SK-N-SH treated with all-trans-retinoic acid at 6 μM for 48 hours (cell line): Measurements from ENCODE around the gene CEP57L1.

ENCODE experiments used
- ARNTL ChIP-seq: fragments of 450-650 bp; formaldehyde crosslinking; IDR thresholded peaks from 2 replicates; pipeline ENCODE4 v1.5.0; 2020; ENCODE audit warnings: low read depth, mild to moderate bottlenecking, moderate library complexity, borderline replicate concordance
- BACH2 ChIP-seq: fragments of 250-450 bp; sonication (Bioruptor Pico); IDR thresholded peaks from 2 replicates; pipeline ENCODE4 v1.9.0; 2021; ENCODE audit warnings: mild to moderate bottlenecking, borderline replicate concordance
- CSRNP3 ChIP-seq: fragments of 250-450 bp; sonication (Bioruptor Pico); IDR thresholded peaks from 2 replicates; pipeline ENCODE4 v1.5.1; 2021; ENCODE audit warnings: mild to moderate bottlenecking, moderate library complexity
- ISL1 ChIP-seq: fragments of 250-450 bp; sonication (Bioruptor Pico); IDR thresholded peaks from 2 replicates; pipeline ENCODE4 v2.1.2; 2022; ENCODE audit warnings: mild to moderate bottlenecking, moderate library complexity
- PATZ1 ChIP-seq: fragments of 250-450 bp; sonication (Bioruptor Pico); IDR thresholded peaks from 2 replicates; pipeline ENCODE4 v1.8.0; 2020; ENCODE audit warnings: mild to moderate bottlenecking, moderate library complexity, borderline replicate concordance
- TCF4 ChIP-seq: fragments of 250-450 bp; sonication (Bioruptor Pico); IDR thresholded peaks from 2 replicates; pipeline ENCODE4 v1.8.0; 2021; ENCODE audit warnings: mild to moderate bottlenecking, moderate library complexity, borderline replicate concordance
- TOX ChIP-seq: fragments of 250-450 bp; sonication (Bioruptor Pico); IDR thresholded peaks from 2 replicates; pipeline ENCODE4 v1.8.0; 2021; ENCODE audit warnings: mild to moderate bottlenecking, moderate library complexity, borderline replicate concordance
- ZC3H10 ChIP-seq: fragments of 250-450 bp; sonication (Bioruptor Pico); IDR thresholded peaks from 2 replicates; pipeline ENCODE4 v1.5.1; 2021; ENCODE audit warnings: mild to moderate bottlenecking, moderate library complexity
- ZFP3 ChIP-seq: fragments of 250-450 bp; sonication (Bioruptor Pico); IDR thresholded peaks from 2 replicates; pipeline ENCODE4 v1.5.0; 2020; ENCODE audit warnings: mild to moderate bottlenecking, moderate library complexity
- ZFP30 ChIP-seq: fragments of 450-650 bp; formaldehyde crosslinking; IDR thresholded peaks from 2 replicates; pipeline ENCODE4 v1.5.0; 2022; ENCODE audit warnings: mild to moderate bottlenecking, moderate library complexity
- ZNF565 ChIP-seq: fragments of 450-650 bp; formaldehyde crosslinking; conservative IDR thresholded peaks from 2 replicates; pipeline ENCODE4 v1.5.0; 2020; ENCODE audit warnings: low read depth, mild to moderate bottlenecking, moderate library complexity
- ZNF8 ChIP-seq: fragments of 450-650 bp; formaldehyde crosslinking; IDR thresholded peaks from 2 replicates; pipeline ENCODE4 v1.5.0; 2020; ENCODE audit warnings: mild to moderate bottlenecking, moderate library complexity
- TF ChIP-seq, protein P1 (sequence below): fragments of 250-450 bp; sonication (Bioruptor Pico); IDR thresholded peaks from 2 replicates; pipeline ENCODE4 v1.8.0; 2021; ENCODE audit warnings: low read depth, mild to moderate bottlenecking, moderate library complexity, borderline replicate concordance

DNA sequence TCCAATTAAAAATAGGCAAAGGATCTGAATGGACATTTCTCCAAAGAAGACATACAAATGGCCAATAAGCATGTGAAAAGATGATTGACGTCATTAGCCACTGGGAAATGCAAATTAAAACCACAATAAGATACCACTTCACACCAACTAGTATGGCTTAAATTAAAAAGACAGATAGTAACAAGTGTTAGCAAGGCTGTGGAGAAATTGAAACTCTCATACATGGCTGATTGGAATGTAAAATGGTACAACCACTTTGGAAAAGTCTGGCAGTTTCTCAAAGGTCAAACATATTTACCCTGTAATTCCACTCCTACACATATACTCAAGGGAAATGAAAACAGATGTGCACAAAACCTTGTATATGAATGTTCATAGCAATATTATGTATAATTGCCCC, 83.6 kb downstream of the CEP57L1 start:
- no peak for TF ChIP-seq TOX (CRISPR knock-in tag)
- no peak for TF ChIP-seq ZNF8 (CRISPR knock-in tag)
- TF ChIP-seq, protein P1, sequence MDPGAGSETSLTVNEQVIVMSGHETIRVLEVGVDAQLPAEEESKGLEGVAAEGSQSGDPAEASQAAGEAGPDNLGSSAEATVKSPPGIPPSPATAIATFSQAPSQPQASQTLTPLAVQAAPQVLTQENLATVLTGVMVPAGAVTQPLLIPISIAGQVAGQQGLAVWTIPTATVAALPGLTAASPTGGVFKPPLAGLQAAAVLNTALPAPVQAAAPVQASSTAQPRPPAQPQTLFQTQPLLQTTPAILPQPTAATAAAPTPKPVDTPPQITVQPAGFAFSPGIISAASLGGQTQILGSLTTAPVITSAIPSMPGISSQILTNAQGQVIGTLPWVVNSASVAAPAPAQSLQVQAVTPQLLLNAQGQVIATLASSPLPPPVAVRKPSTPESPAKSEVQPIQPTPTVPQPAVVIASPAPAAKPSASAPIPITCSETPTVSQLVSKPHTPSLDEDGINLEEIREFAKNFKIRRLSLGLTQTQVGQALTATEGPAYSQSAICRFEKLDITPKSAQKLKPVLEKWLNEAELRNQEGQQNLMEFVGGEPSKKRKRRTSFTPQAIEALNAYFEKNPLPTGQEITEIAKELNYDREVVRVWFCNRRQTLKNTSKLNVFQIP (CRISPR knock-in tag) = no peak
- TF ChIP-seq ARNTL (CRISPR knock-in tag) = no peak
- TF ChIP-seq PATZ1 (CRISPR knock-in tag) = no peak
- no peak for TF ChIP-seq ISL1 (CRISPR knock-in tag)
- TF ChIP-seq ZNF565 (CRISPR knock-in tag) = no peak
- no peak for TF ChIP-seq CSRNP3 (CRISPR knock-in tag)
- no peak for TF ChIP-seq ZFP3 (CRISPR knock-in tag)
- no peak for TF ChIP-seq TCF4 (CRISPR knock-in tag)
- no peak for TF ChIP-seq BACH2 (CRISPR knock-in tag)
- no peak for TF ChIP-seq ZFP30 (CRISPR knock-in tag)
- TF ChIP-seq ZC3H10 (CRISPR knock-in tag) = no peak
